Occipital lobe (tissue), 2 donors: ENCODE measurements around the gene MBOAT7. TPM values are rescaled to one million over a fixed set of nuclear protein-coding genes. Genes with fewer than 3 reads are reported as not detected.
A peak's percentile ranks its signal among the peaks of the same experiment; 100 is the strongest.
"Not testable (repeated sequence)": the region's sequence is repeated elsewhere in the genome, so short reads cannot be mapped to it uniquely, and the experiment has no call there.

Experiments used
- DNase-seq: peaks from one replicate; lab custom pipeline; 2025; lab: John Stamatoyannopoulos, UW
- total RNA-seq: library from RNA; depleted of rRNA; stranded (reverse); fragments of >200 nt; gene quantifications from one replicate; pipeline ENCODE4 v1.2.3, GENCODE V29; 2014

Gene MBOAT7
- total RNA-seq, 1 donor from 2014 or later = 19.2 TPM

DNA sequence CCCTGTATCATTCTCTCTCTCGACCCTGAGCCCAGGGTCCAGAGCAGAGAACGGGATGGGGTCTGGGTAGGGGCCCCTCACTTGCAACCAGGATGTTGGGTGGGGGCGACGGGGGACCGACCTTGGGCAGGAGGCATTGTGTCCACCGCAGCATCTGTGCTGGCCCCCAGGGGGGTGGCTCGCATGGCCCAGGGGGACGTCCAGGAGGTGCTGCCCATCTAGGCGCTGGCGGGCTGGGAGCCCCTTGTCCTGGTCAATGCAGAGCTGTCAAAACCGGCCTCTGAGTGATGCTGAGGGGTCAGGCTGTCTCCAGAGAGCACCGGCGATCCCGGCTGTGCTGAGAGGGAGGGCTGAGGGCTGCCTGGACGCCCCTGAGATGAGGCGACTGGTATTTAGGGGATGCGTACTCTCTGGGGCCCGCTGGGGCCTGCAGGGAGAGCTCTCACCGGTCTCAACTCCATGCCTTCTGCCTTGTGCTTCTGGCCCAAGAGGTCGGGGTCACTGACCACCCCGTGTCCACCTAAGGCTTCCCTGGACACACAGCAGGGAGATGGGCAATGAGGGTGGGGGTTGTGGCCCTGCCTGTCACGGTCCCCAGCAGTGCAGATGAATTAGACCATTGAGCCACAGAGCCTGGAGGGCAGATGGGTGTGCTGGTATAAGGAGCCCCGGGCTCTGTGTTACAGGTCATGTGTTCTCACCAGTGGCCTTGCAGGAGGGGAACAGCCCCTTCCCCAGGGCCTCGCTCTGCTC is 19.9 kb upstream of the MBOAT7 start:
- no peak for DNase-seq

DNA sequence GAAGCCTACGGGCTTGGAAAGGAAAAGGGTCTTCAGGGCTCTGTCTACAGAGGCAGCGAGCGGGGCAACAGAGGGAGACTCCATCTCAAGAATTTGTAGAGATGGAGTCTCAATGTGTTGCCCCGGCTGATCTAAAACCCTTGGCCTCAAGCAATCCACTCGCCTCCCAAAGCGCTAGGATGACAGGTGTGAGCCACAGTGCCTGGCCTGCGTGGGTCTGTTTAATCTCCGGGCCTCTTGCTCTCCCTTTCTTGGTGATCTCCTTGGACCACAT is 19.3 kb upstream of the MBOAT7 start:
- DNase-seq = no peak

DNA sequence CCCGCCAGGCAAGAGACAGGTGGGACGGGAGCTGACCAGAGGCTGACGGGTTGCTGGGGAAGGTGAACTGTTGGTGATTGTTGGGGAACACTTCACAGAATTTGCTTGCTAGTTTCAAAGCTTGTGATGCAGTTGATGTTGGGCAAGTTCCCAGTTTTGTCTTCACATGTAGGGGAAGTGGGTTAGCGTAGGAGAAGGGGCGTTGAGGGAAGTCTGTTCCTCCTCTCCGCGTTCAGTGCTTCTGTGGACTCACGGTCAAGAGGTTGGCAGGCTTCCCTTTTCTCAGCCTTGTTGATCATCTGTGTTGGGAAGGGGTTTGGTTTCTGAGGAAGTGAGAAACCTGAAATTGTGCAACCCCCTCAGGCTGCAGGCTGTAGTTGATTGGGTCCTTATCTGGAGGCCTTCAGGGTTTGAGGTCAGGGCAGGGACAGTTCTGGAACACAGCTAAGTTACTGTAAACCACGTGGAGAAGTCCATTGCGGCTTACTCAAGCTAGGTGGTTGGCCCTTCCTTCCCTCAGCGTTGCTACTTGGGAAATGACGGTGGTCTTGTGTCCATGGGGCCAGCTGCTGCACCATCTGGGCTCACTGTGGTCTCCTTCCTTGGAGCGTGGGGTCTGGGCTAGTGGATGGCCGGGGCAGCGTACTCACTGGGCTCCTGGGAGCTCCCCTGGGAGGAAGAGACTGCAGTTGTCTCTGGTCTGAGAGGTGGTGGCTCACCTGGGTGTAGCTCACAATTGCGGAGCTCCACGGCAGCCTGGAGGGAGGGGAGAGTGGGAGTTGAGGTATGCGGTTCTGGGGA is 18.8 kb upstream of the MBOAT7 start:
- peak; percentile 12 for DNase-seq

DNA sequence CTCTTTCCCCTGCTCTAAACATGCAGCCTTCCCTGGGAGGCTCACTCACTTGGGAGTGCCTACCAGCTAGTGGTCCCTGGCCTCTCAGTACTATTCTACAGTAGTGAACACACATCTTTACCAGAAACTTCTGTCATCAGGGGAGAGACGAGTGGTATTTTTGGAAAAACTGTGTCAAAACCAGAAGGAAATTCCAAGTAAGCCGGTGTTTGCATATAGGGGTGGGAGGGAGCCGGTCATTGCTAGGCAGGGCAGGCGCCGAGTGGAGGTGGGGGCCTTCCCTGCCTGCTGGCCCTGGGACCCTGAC is 18.2 kb upstream of the MBOAT7 start:
- DNase-seq = no peak

DNA sequence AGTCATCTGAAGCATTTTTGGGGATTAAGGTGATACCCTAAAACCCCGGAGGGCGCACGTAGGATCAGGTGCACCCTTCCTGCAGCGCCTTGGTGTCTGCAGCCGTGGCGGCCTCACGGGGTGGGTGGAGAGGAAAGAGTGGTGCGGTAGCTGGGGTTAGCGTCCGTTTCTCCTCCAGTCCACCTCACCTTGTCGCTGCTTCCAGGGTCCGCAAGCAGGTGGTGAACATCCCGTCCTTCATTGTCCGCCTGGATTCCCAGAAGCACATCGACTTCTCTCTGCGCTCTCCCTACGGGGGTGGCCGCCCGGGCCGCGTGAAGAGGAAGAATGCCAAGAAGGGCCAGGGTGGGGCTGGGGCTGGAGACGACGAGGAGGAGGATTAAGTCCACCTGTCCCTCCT is 17.8 kb upstream of the MBOAT7 start:
- not testable (repeated sequence) for DNase-seq

DNA sequence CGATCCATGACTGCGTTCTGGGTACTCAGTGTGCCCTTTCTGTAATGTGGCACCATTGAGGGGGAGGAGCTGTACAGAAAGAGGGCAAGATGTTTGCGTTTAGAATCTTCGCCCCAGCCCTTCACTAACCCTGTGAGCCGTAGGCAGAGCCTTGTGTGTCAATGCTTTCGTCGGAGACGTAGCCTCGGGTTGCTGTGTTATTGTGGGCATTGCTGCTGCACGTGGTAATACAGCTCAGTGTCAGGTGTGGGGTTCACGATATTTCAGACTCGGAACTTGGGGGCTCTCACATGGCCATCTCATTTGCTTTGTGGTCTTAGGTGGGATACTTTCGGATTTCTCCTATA is 17.4 kb upstream of the MBOAT7 start:
- DNase-seq = no peak

DNA sequence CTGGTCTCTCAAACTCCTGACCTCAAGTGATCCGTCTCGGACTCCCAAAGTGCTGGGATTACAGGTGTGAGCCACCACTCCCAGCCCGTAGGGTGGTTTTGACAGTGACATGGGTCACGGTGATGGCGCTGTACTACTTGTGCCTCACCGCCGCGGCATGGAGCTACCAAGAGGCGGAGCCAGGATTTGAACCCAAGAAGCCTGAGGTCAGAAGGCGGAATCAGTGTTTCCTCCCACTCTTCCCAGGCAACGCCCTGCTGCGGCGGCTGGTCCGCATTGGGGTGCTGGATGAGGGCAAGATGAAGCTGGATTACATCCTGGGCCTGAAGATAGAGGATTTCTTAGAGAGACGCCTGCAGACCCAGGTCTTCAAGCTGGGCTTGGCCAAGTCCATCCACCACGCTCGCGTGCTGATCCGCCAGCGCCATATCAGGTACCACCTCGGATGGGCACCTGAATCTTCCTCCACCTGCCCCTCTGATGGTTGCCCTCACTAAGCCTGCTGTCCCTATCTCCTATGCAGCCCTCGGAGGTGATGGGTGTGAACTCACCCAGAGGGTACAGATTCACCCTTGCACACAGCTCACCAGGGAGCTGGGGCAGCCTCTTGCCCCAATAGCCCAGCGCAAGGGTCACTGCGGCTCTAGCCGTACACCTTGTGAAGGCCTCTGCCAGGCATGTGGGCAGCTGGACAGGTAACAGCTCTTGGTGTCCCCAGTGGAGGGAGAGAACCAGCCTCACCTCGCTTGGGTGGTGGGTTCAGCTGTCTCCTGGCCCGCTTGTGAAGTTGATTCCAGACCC is 16.9 kb upstream of the MBOAT7 start:
- DNase-seq = no peak

DNA sequence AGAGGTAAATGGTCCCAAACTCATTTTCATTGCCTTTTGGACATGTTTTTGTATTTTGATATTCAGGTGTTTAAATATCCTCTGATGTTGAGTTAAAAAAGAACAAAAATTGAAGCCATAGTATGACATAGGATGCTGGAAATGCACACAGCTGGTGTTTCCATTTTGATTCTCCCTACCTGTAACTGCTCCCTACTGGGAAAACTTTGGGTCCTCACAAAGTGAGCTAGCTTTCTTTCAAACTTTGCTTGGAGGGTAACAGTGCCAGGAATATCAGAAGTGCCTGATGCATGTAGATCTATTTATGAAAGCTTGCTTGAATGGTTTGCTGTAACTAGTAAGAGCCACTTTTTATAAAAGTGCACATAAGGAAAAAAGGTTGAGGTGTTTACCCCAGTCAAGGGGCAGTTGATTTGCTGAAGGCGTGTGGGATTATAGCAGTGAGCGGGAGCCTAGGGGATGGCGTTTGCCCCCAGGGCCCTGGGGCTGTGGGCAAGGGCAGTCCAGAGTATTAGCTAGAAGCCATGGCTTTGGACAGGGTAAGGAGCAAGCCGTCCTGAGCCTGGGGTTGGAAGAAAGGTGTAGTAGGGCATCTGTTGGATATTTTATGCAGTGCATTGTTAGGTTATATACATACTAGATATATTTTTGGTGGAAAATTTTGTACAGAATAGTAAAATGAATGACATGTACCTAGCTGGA is 15.5 kb upstream of the MBOAT7 start:
- no peak for DNase-seq

DNA sequence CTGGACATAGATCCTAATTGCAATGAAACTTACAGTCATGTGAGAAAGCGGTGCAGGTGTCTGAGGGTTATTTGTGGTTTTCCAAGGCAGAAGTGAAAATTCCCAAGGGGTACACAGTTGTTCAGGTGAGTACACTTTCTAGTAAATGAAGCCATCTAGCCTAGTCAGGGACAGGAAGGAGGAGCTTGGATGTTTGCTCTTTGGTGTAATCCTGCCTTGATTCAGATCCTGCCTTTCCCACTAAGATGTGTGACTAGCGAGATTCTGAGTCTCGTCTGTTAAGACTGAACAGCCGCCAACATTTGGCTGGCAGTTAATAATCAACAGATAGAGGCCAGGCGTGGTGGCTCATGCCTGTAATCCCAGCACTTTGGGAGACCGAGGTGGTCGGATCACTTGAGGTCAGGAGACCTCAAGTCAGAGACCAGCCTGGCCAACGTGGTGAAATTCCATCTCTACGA is 13.8 kb upstream of the MBOAT7 start:
- DNase-seq = no peak

DNA sequence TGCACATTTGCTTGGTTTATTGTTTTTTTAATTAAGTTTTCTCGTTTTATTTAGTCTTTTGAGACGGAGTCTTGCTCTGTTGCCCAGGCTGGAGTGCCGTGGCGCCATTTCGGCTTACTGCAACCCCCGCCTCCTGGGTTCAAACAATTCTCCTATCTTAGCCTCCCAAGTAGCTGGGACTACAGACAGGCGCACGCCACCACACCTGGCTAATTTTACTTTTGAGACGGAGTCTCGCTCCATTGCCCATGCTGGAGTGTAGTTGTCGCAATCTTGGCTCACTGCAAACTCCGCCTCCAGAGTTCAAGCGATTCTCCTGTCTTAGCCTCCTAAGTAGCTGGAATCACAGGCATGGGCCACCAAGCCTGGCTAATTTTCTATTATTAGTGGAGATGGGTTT is 12.6 kb upstream of the MBOAT7 start:
- no peak for DNase-seq

DNA sequence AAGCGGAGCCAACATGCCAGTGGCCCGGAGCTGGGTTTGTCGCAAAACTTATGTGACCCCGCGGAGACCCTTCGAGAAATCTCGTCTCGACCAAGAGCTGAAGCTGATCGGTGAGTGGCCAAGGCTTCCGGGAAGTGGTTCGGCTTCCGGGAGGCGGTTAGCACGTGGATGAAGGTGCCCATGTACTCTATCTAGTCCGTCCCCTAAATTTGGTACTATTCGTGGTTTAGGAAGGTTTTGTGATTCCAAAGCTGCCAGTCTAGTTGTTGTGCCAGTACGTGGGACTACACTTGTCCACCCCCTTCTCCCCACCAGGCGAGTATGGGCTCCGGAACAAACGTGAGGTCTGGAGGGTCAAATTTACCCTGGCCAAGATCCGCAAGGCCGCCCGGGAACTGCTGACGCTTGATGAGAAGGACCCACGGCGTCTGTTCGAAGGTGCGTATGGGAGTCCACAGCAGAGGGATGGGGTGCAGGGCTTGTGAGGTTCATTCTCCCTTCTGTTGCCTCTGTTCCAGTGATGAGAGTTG is 11.9 kb upstream of the MBOAT7 start:
- DNase-seq = no peak

DNA sequence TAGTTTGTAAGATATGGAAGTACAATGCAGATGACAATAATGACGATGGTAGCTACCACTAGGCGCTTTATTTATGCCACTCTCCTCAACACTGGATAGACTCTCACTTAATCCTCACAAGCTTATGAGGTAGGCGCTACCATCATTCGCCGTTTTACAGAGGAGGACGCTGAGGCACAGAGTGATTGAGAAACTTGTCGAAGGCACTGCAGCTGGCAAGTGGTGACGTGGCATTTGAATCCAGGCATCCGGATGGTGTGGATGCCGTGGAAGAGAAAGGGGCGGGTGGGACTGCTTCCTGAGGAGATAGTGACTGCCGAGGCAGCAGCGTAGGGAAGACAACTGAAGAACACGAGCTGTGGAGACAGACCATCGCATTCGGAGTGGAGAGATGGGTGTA is 10.0 kb upstream of the MBOAT7 start:
- no peak for DNase-seq

DNA sequence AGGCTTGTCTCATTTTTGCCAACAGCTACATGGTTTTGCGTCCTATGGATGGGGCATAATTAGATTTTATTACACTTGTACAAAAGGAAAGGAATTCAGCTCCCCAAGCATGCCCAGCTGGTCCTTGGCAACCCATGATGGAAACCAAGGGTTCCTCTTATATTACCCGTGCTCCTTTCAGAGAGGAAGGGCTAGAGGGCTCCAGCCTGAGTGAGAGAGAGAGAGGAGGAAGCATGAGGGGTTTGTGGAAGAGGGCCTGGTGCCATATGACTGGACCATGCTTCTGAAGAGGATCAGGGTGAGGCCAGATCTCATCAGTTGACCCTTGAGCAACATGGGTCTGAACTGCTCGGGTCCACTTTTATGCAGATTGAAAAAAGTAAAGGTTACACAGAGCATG is 7.7 kb upstream of the MBOAT7 start:
- DNase-seq = no peak

DNA sequence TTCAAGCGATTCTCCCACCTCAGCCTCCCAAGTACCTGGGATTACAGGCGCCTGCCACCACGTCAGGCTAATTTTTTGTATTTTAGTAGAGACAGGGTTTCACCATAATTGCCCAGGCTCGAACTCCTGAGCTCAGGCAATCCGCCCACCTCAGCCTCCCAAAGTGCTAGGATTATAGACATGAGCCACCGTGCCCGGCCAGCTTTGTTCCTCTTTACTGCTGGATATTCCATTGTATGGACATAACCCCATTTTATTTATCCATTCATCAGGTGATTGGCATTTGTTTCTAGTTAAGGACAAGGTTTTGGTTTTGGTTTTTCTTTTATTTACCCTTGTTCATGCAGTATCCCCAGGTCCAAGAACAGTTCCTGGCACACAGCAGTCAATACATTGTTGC is 7.2 kb upstream of the MBOAT7 start:
- DNase-seq = no peak

DNA sequence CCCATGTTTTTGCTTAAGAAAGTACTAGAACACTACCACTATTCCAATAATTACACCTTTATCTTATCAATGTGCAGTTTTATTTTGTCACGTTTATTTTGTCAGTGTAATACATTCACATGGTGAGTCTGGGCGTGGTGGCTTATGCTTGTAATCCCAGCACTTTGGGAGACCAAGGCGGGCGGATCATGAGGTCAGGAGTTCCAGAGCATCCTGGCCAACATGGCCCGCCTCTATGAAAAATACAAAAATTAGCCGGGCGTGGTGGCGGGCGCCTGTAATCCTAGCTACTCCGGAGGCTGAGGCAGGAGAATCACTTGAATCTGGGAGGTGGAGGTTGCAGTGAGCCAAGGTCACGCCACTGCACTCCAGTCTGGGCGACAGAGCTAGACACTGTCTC is 5.1 kb upstream of the MBOAT7 start:
- not testable (repeated sequence) for DNase-seq

DNA sequence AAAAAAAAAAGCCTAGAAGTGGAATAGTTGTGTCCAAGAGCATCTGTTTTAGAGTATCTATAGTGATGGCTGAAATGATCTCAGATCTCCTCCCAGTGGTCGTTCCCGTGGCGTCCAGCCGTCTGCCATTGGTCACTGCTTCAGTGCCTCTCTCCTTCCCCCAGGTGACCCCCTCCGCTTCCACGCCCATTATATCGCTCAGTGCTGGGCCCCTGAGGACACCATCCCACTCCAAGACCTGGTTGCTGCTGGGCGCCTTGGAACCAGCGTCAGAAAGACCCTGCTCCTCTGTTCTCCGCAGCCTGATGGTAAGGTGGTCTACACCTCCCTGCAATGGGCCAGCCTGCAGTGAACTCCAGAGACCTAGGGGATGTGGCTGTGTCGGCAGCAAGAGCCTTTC is 3.6 kb upstream of the MBOAT7 start:
- no peak for DNase-seq

DNA sequence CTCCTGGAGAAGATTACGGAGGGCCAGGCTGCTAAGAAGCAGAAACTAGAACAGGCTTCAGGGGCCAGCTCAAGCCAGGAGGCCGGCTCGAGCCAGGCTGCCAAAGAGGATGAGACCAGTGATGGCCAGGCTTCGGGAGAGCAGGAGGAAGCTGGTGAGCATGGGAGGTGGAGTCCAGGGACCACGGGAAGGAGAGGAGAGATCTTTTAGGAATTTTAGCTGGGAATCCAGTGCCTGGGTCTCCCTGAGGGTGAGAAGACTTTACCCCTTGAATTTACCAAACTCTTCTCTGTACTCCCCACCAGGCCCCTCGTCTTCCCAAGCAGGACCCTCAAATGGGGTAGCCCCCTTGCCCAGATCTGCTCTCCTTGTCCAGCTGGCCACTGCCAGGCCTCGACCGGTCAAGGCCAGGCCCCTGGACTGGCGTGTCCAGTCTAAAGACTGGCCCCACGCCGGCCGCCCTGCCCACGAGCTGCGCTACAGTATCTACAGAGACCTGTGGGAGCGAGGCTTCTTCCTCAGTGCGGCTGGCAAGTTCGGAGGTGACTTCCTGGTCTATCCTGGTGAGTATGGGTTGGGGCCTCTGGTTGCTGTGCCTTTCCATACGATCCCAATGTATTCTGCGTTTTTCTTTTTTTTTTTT is 2.6 kb upstream of the MBOAT7 start:
- DNase-seq = no peak

DNA sequence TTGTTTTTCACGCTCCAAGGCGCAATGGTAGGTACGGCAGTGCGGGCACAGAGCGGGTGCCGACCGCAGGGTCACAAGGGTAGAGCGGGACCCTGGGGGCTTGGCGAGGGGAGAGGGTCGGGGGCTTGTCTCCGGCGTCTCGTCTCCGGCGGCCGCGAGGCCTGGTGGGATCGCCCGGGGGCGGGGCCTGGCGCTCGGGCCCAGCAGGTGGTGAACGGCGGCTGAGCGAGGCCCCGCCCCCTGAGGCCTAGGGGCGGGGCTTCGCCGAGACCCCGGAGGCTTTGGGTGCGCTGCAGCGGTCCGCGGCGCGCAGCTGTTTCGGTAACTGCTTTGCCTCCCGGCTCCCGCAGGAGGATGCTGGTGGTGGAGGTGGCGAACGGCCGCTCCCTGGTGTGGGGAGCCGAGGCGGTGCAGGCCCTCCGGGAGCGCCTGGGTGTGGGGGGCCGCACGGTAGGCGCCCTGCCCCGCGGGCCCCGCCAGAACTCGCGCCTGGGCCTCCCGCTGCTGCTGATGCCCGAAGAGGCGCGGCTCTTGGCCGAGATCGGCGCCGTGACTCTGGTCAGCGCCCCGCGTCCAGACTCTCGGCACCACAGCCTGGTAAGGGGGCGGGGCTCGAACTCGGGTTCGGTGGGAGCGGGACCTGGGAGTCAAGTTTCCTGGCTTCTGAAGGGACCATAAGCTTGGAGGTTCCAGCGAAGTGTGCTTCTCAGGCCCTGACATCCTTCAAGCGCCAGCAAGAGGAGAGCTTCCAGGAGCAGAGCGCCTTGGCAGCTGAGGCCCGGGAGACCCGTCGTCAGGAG is 1.8 kb upstream of the MBOAT7 start, which contains the start of gene TSEN34:
TSEN34 (plus strand) TSS at position 298 of the 800 bp plus-strand sequence; CDS start at position 355, 57 bp downstream.
- DNase-seq = peak; percentile 83

DNA sequence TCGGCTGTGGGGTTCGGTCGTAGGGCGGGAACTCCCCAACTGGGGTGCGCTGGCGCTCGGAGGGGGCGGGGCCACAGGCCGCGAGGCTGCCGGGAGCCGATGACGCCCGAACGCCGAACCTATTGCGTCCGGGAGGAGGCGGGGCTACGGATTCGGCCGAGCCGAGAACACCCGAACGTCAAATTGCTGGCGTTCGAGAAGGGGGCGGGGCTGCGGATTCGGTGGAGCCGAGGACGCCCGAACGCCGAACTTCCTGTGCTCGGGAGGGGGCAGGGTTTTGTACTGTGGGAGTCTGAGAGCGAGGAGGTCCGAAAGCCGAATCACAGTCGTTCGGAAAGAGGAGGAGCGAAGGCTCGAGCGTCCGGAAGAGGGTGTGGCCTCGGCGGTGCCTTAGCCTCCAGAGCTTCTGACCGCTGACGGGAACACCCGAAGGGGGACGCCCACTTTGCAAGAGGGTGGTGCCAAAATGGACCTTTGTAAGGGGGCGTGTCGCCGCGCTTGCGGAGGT is 1.2 kb upstream of the MBOAT7 start:
- DNase-seq = peak; percentile 99
